GM21576 (cell line): ENCODE results near the gene TMEM87B.
"Not testable (repeated sequence)": the region's sequence is repeated elsewhere in the genome, so short reads cannot be mapped to it uniquely, and the experiment has no call there.

Experiments used
- ATAC-seq: cut with Tn5 transposase; IDR thresholded peaks from one replicate; pipeline ENCODE4 v1.9.1; 2021; ENCODE audit warnings: mild to moderate bottlenecking, moderate library complexity; ENCODE audit not compliant: unreplicated experiment

TMEM87B gene

DNA sequence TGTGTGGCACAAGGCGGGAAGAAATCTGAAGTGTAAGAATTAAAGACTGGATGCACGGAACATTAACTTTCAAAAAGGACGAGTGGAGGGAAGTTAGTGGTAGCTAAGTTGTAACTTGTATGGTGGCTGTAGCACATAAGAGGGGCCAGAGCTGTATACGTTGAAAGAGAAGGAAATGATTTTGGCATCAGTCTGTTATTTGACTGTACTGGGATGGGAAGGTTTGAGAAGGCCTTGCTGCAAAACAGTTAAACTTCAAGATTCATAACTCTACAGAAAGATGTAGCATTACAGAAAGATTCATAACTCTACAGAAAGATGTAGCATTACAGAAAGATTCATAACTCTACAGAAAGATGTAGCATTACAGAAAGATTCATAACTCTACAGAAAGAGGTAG, 58.3 kb downstream of the TMEM87B start:
- ATAC-seq, result not testable (repeated sequence)

DNA sequence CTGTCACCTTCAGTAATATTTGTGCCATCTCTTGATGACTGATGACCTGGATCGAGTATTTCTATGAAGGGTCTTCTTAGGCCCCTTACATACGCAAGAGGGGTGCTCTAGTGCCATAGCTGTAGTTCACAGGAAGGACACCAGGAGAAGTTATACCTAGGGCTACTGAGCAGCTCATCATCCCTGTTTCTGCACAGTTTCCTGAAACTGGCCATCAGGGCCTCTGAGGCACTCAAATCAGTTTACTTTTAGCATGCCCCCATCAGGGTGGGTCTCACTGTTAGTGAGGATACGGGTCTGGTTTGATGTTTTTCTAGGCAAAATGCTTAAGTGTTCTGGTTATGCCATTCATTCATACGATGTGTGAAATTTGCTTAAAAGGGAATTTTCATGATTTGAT, 63.1 kb downstream of the TMEM87B start:
- no peak for ATAC-seq

DNA sequence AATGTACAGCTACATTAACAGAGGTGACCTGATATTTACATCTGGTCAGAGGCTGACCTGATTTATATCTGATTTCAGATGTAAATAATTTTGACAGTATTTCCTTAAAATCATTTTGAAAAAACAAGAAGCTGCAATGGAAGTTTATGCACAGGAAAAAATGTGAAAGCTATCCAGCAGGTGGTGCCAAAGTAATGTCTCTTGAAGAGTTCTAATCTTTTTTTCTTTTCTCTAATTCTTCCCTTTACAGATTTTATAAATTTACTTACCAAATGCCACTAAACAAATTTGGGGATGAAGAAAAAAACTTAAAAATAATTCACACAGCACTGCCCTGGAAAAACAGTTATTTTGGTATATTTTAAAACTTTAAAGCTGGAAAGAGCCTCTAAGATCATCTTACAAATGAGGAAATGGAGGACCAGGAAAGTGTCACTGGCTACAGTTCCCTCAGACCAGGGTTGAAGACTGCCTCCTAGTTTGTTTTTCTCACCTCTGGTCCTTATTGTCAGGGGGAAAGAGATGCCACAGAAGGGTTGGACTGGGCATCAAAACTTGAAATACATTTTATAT, 66.7 kb downstream of the TMEM87B start:
- no peak for ATAC-seq

DNA sequence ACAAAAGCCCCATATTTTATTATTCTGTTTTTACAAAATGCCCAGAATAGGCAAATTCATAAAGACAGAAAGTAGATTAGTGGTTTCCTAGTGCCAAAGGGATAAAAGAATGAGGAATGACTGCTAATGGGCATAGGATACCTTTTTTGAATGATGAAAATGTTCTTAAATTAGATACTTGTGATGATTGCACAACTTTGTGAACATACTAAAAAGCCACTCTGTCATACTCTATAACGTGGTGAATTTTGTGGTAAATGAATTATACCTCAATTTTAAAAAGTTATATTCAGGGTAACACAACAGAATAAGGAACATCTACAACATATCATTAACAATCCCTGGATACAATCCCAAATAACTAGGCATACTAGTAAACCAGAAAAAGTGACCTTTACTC, 74.0 kb downstream of the TMEM87B start:
- ATAC-seq, result no peak

DNA sequence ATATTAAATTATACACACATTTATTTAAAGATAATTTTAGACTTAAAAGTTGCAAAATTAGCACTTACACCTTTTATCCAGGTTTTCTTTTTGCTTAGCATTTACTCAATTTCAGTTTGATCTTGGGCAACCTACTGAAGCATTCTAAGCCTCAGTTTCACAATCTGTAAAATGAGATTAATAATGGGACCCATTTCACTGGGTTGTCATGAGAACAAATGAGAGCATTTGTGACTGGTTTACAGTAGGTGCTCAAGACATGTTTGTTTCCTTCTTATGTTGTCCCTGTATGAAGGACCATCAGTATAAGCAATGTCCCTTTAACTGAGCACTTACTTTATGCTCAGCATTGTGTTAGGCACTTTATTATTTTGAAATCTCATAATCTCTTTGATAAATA, 78.3 kb downstream of the TMEM87B start:
- ATAC-seq, result no peak

DNA sequence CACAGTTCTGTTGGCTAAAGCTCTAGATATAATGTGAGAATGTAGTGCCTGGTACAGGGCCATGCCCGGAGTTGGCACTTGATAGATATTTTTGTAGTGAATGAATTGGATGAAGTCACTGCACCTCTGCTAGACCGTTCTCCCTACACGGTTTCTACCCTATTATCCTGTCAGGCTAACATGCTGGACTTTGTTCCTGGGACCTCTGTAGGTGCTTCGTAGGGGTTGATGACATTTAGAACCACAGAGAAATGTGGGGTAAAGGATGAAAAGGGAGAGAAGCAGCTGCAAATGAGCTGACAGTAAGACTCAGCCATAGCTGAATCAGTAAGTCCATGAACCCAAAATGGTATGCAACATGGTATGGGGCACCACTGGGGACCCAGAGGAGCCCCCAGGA, 79.1 kb downstream of the TMEM87B start:
- ATAC-seq, result no peak

DNA sequence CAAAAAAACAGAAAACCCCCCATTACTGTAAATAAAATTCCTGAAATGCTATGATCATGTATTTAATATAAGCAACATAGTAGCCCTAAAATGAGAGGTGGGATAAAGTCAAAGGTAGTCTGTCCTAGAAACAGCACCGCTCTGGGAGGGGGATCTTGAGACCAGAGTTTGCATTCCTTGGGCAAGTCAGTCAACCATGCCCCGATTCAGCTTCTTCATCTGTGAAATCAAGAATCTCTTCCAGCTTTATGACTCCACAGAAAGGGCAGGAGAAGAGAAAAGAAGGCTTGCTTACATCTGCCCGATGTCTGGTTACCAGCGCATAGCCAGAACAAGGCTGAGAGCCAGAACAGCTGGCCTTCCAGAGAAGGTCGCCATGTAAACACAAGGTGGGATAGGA, 81.0 kb downstream of the TMEM87B start:
- ATAC-seq, result no peak

DNA sequence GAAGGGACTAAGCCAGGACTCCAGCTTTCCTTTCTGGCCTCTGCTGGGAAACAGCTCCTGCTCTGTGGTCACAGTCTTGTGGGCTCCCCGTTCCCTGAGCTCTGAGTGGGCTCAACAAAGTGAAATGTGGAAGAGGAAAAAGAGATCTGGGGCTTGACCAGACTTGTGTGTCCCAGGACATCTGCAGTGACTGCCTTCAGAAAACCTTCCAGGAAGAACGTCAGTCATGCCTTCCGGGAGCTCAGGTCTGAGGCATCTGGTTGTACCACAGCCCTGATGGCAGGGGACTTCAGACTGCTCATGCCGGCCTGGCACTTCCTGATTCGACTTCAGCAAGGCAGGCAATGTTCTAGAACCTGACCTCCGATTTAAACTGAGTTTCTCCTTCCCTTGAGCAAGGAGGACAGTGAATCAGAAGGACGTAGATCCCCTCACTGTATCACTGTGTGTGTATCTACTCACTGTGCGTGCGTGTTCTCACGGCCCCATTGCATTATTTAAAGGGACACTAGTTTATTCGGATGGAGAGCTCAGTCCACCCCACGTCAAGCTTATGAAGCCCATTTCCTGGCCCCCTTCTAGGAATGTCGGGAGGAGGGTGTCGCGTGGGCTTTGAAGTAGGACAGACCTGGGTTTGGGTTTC, 82.6 kb downstream of the TMEM87B start:
- ATAC-seq, result no peak

DNA sequence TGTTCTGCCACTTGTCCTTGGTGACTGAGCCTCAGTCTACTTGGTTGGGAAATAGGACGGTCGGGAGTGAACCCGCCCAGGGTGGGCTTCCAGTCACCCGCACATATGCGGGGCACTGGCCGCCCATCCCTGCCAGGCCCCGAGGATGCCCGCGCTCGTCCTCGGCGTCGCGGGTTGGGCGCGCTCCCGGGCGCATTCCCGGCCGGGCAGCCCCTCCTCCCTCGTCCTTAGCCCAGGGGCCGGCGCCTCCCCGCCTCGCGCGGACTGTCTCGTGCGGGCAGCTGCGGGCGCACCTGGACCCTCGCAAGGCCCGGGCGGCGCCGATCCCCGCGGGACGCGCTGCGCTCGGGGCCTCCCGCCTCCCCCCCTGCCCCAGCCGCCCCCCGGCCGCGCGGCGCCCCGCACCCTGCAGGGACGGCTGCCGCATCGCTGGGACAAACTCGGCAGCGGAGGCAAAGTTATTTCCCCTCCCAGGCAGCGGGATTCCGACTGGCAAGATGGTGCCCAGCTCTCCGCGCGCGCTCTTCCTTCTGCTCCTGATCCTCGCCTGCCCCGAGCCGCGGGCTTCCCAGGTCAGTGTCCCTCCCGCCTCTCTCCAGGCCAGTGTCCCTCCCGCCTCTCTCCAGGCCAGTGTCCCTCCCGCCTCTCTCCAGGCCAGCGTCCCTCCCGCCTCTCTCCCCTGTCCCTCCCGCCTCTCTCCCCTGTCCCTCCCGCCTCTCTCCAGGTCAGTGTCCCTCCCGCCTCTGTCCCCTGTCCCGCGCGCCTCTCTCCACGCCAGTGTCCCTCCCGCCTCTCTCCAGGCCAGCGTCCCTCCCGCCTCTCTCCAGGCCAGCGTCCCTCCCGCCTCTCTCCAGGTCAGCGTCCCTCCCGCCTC, 83.3 kb downstream of the TMEM87B start, which contains the start of gene FBLN7:
Gene FBLN7 (plus strand): TSS at position 227 of the 874 bp plus-strand sequence. CDS start 271 bp downstream, at position 498.
- no peak for ATAC-seq

DNA sequence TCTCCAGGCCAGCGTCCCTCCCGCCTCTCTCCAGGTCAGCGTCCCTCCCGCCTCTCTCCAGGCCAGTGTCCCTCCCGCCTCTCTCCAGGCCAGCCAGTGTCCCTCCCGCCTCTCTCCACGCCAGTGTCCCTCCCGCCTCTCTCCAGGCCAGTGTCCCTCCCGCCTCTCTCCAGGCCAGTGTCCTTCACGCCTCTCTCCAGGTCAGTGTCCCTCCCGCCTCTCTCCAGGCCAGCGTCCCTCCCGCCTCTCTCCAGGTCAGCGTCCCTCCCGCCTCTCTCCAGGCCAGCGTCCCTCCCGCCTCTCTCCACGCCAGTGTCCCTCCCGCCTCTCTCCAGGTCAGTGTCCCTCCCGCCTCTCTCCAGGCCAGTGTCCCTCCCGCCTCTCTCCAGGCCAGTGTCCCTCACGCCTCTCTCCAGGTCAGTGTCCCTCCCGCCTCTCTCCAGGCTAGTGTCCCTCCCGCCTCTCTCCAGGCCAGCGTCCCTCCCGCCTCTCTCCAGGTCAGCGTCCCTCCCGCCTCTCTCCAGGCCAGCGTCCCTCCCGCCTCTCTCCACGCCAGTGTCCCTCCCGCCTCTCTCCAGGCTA, 84.1 kb downstream of the TMEM87B start:
- ATAC-seq, result not testable (repeated sequence)

DNA sequence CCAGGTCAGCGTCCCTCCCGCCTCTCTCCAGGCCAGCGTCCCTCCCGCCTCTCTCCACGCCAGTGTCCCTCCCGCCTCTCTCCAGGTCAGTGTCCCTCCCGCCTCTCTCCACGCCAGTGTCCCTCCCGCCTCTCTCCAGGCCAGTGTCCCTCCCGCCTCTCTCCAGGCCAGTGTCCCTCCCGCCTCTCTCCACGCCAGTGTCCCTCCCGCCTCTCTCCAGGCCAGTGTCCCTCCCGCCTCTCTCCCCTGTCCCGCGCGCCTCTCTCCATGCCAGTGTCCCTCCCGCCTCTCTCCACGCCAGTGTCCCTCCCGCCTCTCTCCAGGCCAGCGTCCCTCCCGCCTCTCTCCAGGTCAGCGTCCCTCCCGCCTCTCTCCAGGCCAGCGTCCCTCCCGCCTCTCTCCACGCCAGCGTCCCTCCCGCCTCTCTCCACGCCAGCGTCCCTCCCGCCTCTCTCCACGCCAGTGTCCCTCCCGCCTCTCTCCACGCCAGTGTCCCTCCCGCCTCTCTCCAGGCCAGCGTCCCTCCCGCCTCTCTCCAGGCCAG, 84.7 kb downstream of the TMEM87B start:
- not testable (repeated sequence) for ATAC-seq

DNA sequence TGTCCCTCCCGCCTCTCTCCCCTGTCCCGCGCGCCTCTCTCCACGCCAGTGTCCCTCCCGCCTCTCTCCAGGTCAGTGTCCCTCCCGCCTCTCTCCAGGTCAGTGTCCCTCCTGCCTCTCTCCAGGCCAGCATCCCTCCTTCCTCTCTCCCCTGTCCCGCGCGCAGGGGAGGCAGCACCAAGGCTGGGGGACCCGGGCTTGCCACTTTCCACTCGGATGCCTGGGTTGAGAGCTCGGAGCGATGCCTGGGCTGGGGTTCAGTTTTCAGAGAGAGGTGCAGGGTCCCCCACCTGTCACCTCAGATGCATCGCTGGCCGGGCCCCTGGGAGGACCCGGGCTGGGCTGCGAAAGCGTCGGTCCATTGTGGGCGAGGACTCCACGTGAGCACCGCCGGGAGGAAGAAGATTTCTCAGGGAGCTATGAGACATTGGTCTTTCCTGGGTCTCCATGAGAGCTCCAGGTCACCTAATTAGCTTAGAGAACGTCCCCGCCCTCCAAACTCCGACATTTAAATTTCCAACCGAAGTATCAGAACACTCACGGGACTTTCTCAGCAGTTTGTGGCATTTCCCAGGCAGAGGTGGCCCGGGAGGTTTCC, 85.2 kb downstream of the TMEM87B start:
- no peak for ATAC-seq

DNA sequence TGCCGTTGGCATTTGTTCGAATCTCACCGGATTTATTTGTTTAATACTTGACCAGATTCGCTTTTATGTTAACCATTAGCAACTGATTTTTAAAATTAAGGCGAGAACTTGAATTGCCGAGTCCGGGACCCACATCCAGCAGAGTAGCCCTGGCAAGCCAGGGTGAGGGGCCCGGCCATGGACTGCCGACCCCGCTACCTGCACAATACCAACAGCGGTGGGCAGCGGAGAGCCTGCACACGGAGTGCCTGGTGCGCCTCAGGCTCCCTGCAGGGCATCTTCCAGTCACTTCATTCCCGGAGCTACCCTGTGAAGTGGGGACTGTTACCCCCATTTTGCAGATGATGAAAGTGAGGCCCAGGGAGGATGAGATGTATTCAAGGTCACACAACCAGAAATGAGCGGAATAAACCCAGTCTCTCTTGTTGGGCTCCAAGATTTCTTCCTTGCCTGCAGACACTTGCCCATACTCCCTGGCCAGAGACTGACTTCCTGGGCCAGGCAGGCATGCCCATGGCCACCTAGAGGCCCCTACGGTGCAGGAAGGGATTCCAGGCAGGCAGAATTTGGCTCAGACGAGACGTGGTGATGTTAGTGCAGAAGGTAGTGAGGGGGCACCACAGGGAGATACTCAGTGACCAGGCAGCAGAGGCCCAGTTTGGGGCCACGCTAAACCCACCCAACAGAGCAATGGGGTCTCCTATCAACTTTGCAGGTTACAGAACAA, 86.0 kb downstream of the TMEM87B start:
- ATAC-seq, result no peak

DNA sequence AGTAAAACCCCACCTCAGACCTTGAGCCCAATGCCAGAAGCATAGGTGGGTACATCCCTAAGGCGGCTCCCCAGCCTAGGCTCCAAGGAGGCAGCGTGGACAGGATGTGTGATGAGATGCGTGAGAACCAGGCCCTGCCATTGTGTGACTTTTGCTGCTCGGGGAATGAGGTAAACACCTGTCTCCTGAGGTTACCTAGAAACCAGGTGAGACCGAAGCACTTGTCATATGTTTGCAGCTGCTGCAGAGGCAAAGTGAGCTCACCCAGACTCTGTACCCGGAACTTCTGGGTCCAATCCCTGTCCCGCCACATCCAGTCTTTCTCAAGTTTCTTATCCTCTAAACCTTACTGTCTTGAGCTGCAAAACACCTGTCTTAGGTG, 86.5 kb downstream of the TMEM87B start:
- ATAC-seq, result no peak

DNA sequence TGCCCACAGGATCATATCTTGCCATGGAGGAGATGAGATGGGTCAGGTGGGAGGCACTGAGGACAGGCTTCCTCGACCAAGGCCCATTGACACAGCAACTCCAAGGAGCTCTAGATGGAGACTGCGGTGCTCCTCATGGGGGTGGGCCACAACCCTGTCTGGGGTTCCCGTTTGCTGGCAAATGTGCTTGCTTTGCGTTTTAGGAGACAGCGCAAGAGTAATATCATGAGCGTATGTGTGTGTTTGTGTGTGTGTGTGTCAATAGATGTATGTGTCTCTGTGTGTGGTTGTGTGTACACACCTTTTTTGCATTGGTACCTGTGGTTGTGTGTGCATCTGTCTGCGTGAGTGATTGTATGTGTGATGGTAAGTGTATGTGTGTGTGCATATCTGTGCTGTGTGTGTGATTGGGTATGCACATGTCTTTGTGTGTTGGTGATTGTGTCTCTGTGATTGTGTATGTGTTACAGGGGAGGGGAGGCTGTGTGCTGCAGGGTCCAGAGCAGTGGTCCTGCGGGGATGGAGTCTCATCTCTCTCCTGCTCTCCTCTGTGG, 87.5 kb downstream of the TMEM87B start:
- ATAC-seq, result no peak

DNA sequence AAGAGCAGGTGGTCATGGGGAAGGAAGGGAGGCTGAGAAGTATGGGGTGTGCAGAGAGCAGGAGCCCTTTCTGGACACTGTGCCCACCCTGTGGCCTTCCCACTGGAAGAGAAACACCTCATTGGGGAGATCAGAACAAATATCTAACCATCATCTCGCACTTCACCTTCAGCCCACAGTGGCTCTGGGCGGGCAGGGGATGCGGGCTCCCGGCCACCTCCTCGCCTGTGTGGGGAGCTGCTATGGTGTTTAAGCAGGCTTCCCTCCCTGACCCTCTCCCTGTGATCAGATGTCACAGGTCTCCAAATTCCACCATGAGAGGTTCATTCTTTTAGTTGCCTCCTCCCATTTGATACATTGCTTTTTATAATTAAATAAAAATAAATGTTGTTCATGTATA, 88.1 kb downstream of the TMEM87B start:
- no peak for ATAC-seq

DNA sequence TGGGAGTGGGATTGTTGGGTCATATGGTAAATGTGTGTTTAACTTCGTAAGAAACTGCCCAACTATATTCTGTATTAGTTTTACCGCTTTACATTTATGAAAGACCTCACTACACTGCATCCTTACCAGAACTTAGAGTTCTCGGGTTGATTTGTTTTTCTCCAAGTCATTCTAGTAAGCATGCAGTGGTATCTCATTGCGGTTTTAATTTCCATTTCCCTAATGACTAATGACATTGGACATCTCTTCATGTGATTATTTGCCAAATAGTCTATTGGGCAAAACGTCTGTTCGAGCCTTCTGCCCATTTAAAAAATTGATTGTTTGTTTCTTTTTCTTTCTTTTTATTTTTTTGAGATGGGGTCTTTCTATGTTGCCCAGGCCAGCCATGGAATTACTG, 89.9 kb downstream of the TMEM87B start:
- ATAC-seq, result no peak

DNA sequence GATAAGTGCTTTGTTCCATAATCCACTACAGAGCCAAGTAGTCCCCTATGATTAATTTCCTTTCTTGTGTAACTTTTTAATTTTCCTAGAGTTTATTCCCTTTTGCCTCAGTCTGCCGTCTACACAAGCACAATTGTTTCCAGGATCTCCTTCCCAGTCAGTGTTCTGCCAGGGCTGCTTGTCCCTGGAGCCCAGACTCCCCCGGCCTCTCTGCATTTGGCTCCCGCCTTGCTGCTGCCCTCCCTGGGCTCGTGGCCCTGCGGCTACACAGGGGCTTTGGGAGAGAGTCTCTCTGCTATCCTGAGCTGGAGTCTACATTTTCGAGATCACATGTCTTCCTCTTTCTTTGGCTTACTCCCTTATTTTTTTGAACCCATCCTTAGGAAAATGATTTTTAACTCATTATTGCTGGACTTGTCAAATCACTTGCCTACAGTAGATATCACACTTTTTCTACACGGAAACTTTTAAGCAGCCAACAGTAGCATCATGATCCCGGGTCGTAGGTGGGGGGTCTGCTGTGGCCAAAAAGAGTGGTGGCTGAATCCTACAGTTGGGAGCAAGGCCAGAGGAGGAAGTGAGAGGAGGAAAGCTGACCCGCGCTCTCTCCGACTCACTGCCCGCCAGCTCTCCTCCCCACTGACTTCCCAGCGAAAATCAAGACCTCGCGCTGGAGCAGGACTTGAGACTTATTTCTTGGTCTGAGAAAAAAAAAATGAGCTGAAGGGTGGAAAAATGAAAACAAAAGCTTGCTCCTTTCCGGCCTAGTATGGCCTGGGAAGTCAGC, 92.5 kb downstream of the TMEM87B start:
- ATAC-seq, result no peak

DNA sequence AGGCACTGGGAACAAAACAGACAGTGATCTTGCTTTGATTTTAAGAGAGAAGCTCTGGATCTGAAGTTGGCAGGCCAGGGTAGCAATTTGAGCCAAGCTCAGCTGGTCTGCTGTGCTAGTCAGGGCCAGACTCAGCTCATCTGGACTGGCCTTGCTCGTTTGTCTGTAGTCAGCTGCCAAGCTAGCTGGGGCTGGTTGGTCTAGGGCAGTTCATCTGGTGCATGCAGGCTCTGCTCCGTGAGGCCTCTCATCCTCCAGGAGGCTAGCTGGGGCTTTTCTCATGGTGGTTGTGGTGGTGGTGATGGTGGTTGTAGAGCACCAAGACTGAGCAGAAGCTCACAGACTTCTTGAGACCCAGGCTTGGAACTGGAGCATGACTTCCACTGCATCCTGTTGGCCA, 93.4 kb downstream of the TMEM87B start:
- ATAC-seq, result no peak
